H1 (cell line): Measurements from ENCODE around the gene GCC1. TPM values are rescaled to one million over a fixed set of nuclear protein-coding genes. Genes with fewer than 3 reads are reported as not detected.

Source experiments
- BACH1 ChIP-seq: IDR thresholded peaks from 2 replicates; pipeline ENCODE4 v1.6.1; 2012; ENCODE audit warnings: low read length, improper control_type of control experiment
- GTF2F1 ChIP-seq: IDR thresholded peaks from 2 replicates; pipeline ENCODE4 v1.6.1; 2012; ENCODE audit warnings: low read depth, low read length, improper control_type of control experiment, borderline replicate concordance
- HDAC2 ChIP-seq, 2 experiments: fragments of 300-600 bp in 1 of 2; sonication (generic) in 1 of 2; IDR thresholded peaks; 2 replicates each; pipeline ENCODE4 v1.6.1; 2011 to 2012; ENCODE audit warnings: low read depth in 2 of 2, low read length in 2 of 2, mild to moderate bottlenecking in 2 of 2, moderate library complexity in 2 of 2, borderline replicate concordance in 1 of 2, inconsistent platforms in 1 of 2
- JUND ChIP-seq: IDR thresholded peaks from 2 replicates; pipeline ENCODE4 v1.6.1; 2011; ENCODE audit warnings: mild to moderate bottlenecking, improper control_type of control experiment, low read length
- KDM4A ChIP-seq: IDR thresholded peaks from one replicate; pipeline ENCODE4 v1.7.1; 2012; ENCODE audit warnings: low read depth, mild to moderate bottlenecking, moderate library complexity, low read length, inconsistent platforms; ENCODE audit not compliant: severe bottlenecking
- RAD21 ChIP-seq, 2 experiments: IDR thresholded peaks in 1 of 2; conservative IDR thresholded peaks in 1 of 2; 2 replicates each; pipeline ENCODE4 v1.6.1; 2011; ENCODE audit warnings: low read depth in 2 of 2, low read length in 2 of 2, improper control_type of control experiment in 1 of 2, inconsistent platforms in 1 of 2, mild to moderate bottlenecking in 1 of 2, moderate library complexity in 1 of 2
- SIN3A ChIP-seq, 2 experiments: IDR thresholded peaks in 1 of 2; conservative IDR thresholded peaks in 1 of 2; 2 replicates each; pipeline ENCODE4 v1.6.1; 2011 to 2012; ENCODE audit warnings: low read length in 2 of 2, improper control_type of control experiment in 1 of 2, low read depth in 1 of 2, mild to moderate bottlenecking in 1 of 2
- polyA plus RNA-seq, 7 experiments: library from polyadenylated mRNA; depleted of rRNA in 3 of 7; stranded (reverse) in 5 of 7; unstranded in 2 of 7; fragments of >200 nt in 5 of 7; fragments of 200-250 nt in 2 of 7; gene quantifications; 1 replicate in 5 of 7; 2 replicates in 1 of 7; 4 replicates in 1 of 7; pipeline versions ENCODE4 v1.2.1 to v1.2.3, GENCODE V29; 2011 to 2013; ENCODE audit warnings: missing spikeins in 2 of 7, mixed read lengths in 2 of 7
- total RNA-seq: library from RNA; stranded (reverse); fragmentation: NEBNext Ultra II Directional; extraction: Animal tissue kit (Norgen Biotek cat#: 25700); gene quantifications from 2 replicates; pipeline ENCODE4 v1.2.1, GENCODE V29; 2021
- TF ChIP-seq, protein P1 (sequence below), 3 experiments: IDR thresholded peaks; 1 replicate in 2 of 3; 2 replicates in 1 of 3; pipeline versions ENCODE4 v1.5.1 to v1.6.1; 2011; ENCODE audit warnings: low read length in 3 of 3, mild to moderate bottlenecking in 3 of 3, inconsistent platforms in 2 of 3, low read depth in 1 of 3, moderate library complexity in 1 of 3; ENCODE audit not compliant: insufficient read depth in 1 of 3; ENCODE audit errors: control extremely low read depth in 1 of 3

Gene GCC1
- total and polyA plus RNA-seq, 2 of the 8 experiments (the other 6 are each of a cell fraction or from before 2014, with no cell fraction given) = 3.3 to 15.0 TPM

DNA sequence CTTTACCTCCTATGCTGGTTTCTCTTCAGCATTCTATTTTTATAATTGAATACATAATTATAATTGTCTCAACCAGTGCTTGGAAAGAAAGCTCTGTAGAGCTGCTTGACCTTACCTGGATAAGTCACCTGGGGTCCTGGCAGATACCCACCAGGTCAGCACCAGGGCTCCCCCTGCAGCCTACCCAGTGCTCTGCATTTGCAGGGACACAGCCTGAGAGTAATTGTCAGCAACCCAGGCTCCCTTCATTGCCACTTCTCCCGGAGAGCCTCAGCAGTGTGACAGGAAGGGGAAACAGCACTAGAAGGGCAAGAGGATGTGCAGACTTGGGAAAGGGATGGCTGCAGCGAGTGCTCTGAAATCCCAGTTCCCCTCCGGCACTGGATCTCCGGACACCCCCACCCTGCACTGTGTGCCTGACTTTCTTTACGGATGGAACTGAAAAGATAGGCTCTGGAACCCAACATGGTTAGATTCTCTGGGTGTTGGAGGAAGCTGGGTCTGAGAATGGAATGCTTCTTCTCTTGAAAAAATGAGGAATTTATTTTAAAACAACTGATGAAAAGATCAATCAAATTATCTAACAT lies 44.0 kb upstream of the GCC1 start (continued):
- TF ChIP-seq, protein P1, sequence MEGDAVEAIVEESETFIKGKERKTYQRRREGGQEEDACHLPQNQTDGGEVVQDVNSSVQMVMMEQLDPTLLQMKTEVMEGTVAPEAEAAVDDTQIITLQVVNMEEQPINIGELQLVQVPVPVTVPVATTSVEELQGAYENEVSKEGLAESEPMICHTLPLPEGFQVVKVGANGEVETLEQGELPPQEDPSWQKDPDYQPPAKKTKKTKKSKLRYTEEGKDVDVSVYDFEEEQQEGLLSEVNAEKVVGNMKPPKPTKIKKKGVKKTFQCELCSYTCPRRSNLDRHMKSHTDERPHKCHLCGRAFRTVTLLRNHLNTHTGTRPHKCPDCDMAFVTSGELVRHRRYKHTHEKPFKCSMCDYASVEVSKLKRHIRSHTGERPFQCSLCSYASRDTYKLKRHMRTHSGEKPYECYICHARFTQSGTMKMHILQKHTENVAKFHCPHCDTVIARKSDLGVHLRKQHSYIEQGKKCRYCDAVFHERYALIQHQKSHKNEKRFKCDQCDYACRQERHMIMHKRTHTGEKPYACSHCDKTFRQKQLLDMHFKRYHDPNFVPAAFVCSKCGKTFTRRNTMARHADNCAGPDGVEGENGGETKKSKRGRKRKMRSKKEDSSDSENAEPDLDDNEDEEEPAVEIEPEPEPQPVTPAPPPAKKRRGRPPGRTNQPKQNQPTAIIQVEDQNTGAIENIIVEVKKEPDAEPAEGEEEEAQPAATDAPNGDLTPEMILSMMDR (IDR thresholded peaks at IDR 0.05; ENCODE audit: control extremely low read depth in 1 of 3, insufficient read depth in 1 of 3, low read depth in 1 of 3, low read length in 3 of 3) = peak; percentile 94 to 97 (median 95)
- TF ChIP-seq JUND (0 out of 2 replicates have a peak, but pooled peaks have one; percentile 14), KDM4A (no peak), BACH1 (no peak), RAD21 (IDR thresholded peaks at IDR 0.05 in 1 of 2, conservative IDR thresholded peaks at IDR 0.05 in 1 of 2; ENCODE audit: low read depth in 2 of 2, low read length in 2 of 2) (peak; percentile 86 to 87), HDAC2 (IDR thresholded peaks at IDR 0.05; ENCODE audit: borderline replicate concordance in 1 of 2, low read depth in 2 of 2, low read length in 2 of 2) (0 out of 4 replicates have a peak, but pooled peaks of 1 of the 2 experiments have one; percentile 59), SIN3A (conservative IDR thresholded peaks at IDR 0.05 in 1 of 2, IDR thresholded peaks at IDR 0.05 in 1 of 2; ENCODE audit: low read depth in 1 of 2, low read length in 2 of 2) (peak; percentile 67; a peak in 1 of 4 replicates), GTF2F1 (no peak)
